GM20000 (cell line): ENCODE data around the gene ACTC1.

Source experiments
- DNase-seq: peaks from one replicate; pipeline ENCODE4 v3.0.0; 2012; ENCODE audit warnings: low spot score
- CTCF ChIP-seq: IDR thresholded peaks from 2 replicates; pipeline ENCODE4 v1.5.1; 2012; ENCODE audit warnings: mild to moderate bottlenecking, control low read depth; ENCODE audit errors: extremely low read depth, missing control alignments

The ACTC1 gene

GRCh38 chr15:34759992-34760391 lies 35.4 kb downstream of the ACTC1 start:
- TF ChIP-seq CTCF: no peak
- DNase-seq: no peak

GRCh38 chr15:34759347-34759746 lies 36.0 kb downstream of the ACTC1 start:
- TF ChIP-seq CTCF: no peak
- no peak for DNase-seq

GRCh38 chr15:34757262-34757661 lies 38.1 kb downstream of the ACTC1 start:
- DNase-seq: no peak
- no peak for TF ChIP-seq CTCF

- TF ChIP-seq CTCF: no peak
Measured at GRCh38 chr15:34755419-34755773, 40.0 kb downstream of the ACTC1 start.

GRCh38 chr15:34754674-34755418 lies 40.5 kb downstream of the ACTC1 start, which contains the start of gene GJD2:
GJD2 (minus strand) TSS chr15:34754998; CDS start chr15:34754488, 510 bp downstream.
- TF ChIP-seq CTCF: no peak
- DNase-seq: no peak

More at GRCh38 chr15:34755419-34755773, 40.0 kb downstream of the ACTC1 start:
- DNase-seq: no peak

- no peak for TF ChIP-seq CTCF
- DNase-seq: no peak
Measured at GRCh38 chr15:34754171-34754601, 41.2 kb downstream of the ACTC1 start.

GRCh38 chr15:34753236-34753894 lies 42.0 kb downstream of the ACTC1 start:
- no peak for TF ChIP-seq CTCF
- DNase-seq: no peak
